Endothelial cell of umbilical vein (primary cell): ENCODE data around the gene TTC22. TPM values are rescaled to one million over a fixed set of nuclear protein-coding genes. Genes with fewer than 3 reads are reported as not detected.

ENCODE experiments used
- BruUV-seq: library from RNA; stranded (reverse); fragments of 400-500 nt; replicated peaks from 2 replicates; lab custom pipeline; 2021; lab: Mats Ljungman, UMichigan
- CTCF ChIA-PET: fragments of 300-600, 350-600 bp; sonication (Branson Sonifier 250); formaldehyde crosslinking; loops from one replicate; lab custom pipeline; 2021; ENCODE audit warnings: antibody characterized with exemption, inconsistent platforms; lab: Charles Lee
- POLR2A ChIA-PET: fragments of 300-600, 350-600 bp; sonication (Branson Sonifier 250); formaldehyde crosslinking; loops from one replicate; lab custom pipeline; 2021; ENCODE audit warnings: antibody characterized with exemption, inconsistent platforms; lab: Charles Lee
- DNase-seq: peaks from one replicate; pipeline ENCODE4 v3.0.0-alpha.2; 2011; ENCODE audit warnings: low read depth, low spot score
- FAIRE-seq: peaks from 2 replicates; lab custom pipeline; 2011; peaks lifted over from hg19 to GRCh38; lab: Jason Lieb, UNC
- H2AFZ ChIP-seq: 2 replicates; pipeline ENCODE4 v1.6.0; 2012; ENCODE audit warnings: low read depth, low read length, control low read depth, inconsistent platforms
- H3K27ac ChIP-seq: 2 replicates; pipeline ENCODE4 v1.5.1; 2011; ENCODE audit warnings: low read depth, mild to moderate bottlenecking, control low read depth, low read length, moderate library complexity; ENCODE audit not compliant: insufficient read depth
- H3K27me3 ChIP-seq, 2 experiments: 2 replicates each; pipeline versions ENCODE4 v1.6.0 to v1.6.1; 2011; ENCODE audit warnings: low read length in 2 of 2, mixed read lengths in 1 of 2; ENCODE audit not compliant: control insufficient read depth in 2 of 2, insufficient read depth in 2 of 2
- H3K36me3 ChIP-seq, 2 experiments: 2 replicates in 1 of 2; 3 replicates in 1 of 2; pipeline ENCODE4 v1.5.1; 2011; ENCODE audit warnings: low read length in 2 of 2, mild to moderate bottlenecking in 1 of 2, moderate library complexity in 1 of 2; ENCODE audit not compliant: control insufficient read depth in 2 of 2, insufficient read depth in 2 of 2; ENCODE audit errors: extremely low read depth in 1 of 2
- H3K4me1 ChIP-seq: 3 replicates; pipeline ENCODE4 v1.5.1; 2011; ENCODE audit warnings: mild to moderate bottlenecking, low read length; ENCODE audit not compliant: control insufficient read depth, insufficient read depth; ENCODE audit errors: extremely low read depth
- H3K4me2 ChIP-seq: 2 replicates; pipeline ENCODE4 v1.6.1; 2011; ENCODE audit warnings: low read length, control low read depth, mixed read lengths; ENCODE audit not compliant: insufficient read depth
- H3K4me3 ChIP-seq, 3 experiments: fragments of 200-600 bp in 1 of 3; sonication (generic), shearing (Covaris generic) in 1 of 3; replicated peaks in 1 of 3; 2 replicates each; pipeline ENCODE4 v1.5.1; 2011 to 2016; ENCODE audit warnings: control low read depth in 3 of 3, low read length in 3 of 3, mild to moderate bottlenecking in 2 of 3, inconsistent platforms in 1 of 3, low read depth in 1 of 3, moderate library complexity in 1 of 3; ENCODE audit not compliant: insufficient read depth in 1 of 3
- H3K79me2 ChIP-seq: 2 replicates; pipeline ENCODE4 v1.6.0; 2012; ENCODE audit warnings: low read length, inconsistent platforms; ENCODE audit not compliant: control insufficient read depth, insufficient read depth
- H3K9ac ChIP-seq: replicated peaks from 2 replicates; pipeline ENCODE3; 2011; ENCODE audit warnings: low read length, control low read depth; ENCODE audit not compliant: insufficient read depth; ENCODE audit errors: extremely low read depth
- H3K9me1 ChIP-seq: replicated peaks from 3 replicates; pipeline ENCODE4 v1.6.0; 2011; ENCODE audit warnings: mild to moderate bottlenecking, low read length; ENCODE audit not compliant: control insufficient read depth, insufficient read depth; ENCODE audit errors: extremely low read depth
- H3K9me3 ChIP-seq: replicated peaks from 2 replicates; pipeline ENCODE4 v1.5.1; 2012; ENCODE audit warnings: low read length, inconsistent platforms; ENCODE audit not compliant: control insufficient read depth, insufficient read depth
- H4K20me1 ChIP-seq: replicated peaks from 2 replicates; pipeline ENCODE3; 2011; ENCODE audit warnings: mild to moderate bottlenecking, low read length; ENCODE audit not compliant: control insufficient read depth, insufficient read depth; ENCODE audit errors: extremely low read depth
- EZH2 ChIP-seq: IDR thresholded peaks from 2 replicates; pipeline ENCODE4 v1.6.1; 2012; ENCODE audit warnings: borderline replicate concordance, low read depth, mild to moderate bottlenecking, moderate library complexity, low read length, inconsistent platforms; ENCODE audit not compliant: severe bottlenecking
- FOS ChIP-seq: IDR thresholded peaks from 2 replicates; pipeline ENCODE4 v1.6.1; 2011; ENCODE audit warnings: mild to moderate bottlenecking, low read length, moderate library complexity, borderline replicate concordance; ENCODE audit not compliant: insufficient read depth
- GATA2 ChIP-seq: IDR thresholded peaks from 2 replicates; pipeline ENCODE4 v1.7.0; 2011; ENCODE audit warnings: low read depth, mild to moderate bottlenecking, moderate library complexity, mixed read lengths, low read length; ENCODE audit not compliant: insufficient read length, insufficient read depth
- JUN ChIP-seq: IDR thresholded peaks from 2 replicates; pipeline ENCODE4 v1.6.1; 2011; ENCODE audit warnings: borderline replicate concordance, low read depth; ENCODE audit not compliant: insufficient read length, insufficient read depth
- MAX ChIP-seq: IDR thresholded peaks from 2 replicates; pipeline ENCODE4 v1.6.1; 2011; ENCODE audit not compliant: insufficient read depth, insufficient read length
- MYC ChIP-seq: IDR thresholded peaks from one replicate; pipeline ENCODE4 v1.6.1; 2011; ENCODE audit warnings: mild to moderate bottlenecking, low read depth, low read length
- POLR2A ChIP-seq: IDR thresholded peaks from 2 replicates; pipeline ENCODE4 v1.6.1; 2012; ENCODE audit warnings: low read depth, mild to moderate bottlenecking, control low read depth, low read length
- POLR2AphosphoS5 ChIP-seq: IDR thresholded peaks from 2 replicates; pipeline ENCODE4 v1.6.1; 2012; ENCODE audit warnings: low read depth, mild to moderate bottlenecking, control low read depth, low read length, moderate library complexity; ENCODE audit not compliant: insufficient read depth
- dilution Hi-C: fragments of 300-500 bp; cut with MboI; formaldehyde crosslinking; loops from one replicate; pipeline ENCODE4 v1.15.0; 2019; ENCODE audit warnings: low sequenced_read_pairs; ENCODE audit not compliant: extremely low pct_ligation_motif_present
- intact Hi-C: fragments of 100-400 bp; cut with micrococcal nuclease; formaldehyde crosslinking; loops from one replicate; pipeline ENCODE4 v1.10.0; 2022
- polyA plus RNA-seq, 4 experiments: library from polyadenylated mRNA; depleted of rRNA in 3 of 4; stranded (reverse) in 3 of 4; unstranded in 1 of 4; fragments of >200 nt; gene quantifications; 2 replicates each; pipeline versions ENCODE4 v1.2.1 to v1.2.3, GENCODE V29; 2011 to 2012; ENCODE audit warnings: missing spikeins in 1 of 4
- total RNA-seq: library from RNA; stranded (reverse); gene quantifications from 2 replicates; pipeline ENCODE4 v1.2.3, GENCODE V29; 2021
- TF ChIP-seq, protein P1 (sequence below), 2 donors: IDR thresholded peaks; 1 replicate in 1 of 2; 2 replicates in 1 of 2; pipeline ENCODE4 v1.5.1; 2011; ENCODE audit warnings: low read length in 2 of 2, mild to moderate bottlenecking in 2 of 2, moderate library complexity in 2 of 2, control low read depth in 1 of 2, inconsistent platforms in 1 of 2, low read depth in 1 of 2; ENCODE audit not compliant: insufficient read depth in 1 of 2; ENCODE audit errors: extremely low read depth in 1 of 2

The TTC22 gene
- total and polyA plus RNA-seq, 2 donors (not counting 3 experiments of a cell fraction or from before 2014, with no cell fraction given) = not detected

GRCh38 chr1:54805466-54805865 lies 4.3 kb upstream of the TTC22 start:
- BruUV-seq = no TSS peak
- FAIRE-seq (no peak), DNase-seq (no peak)
- no peak overlapping the region for H3K27ac ChIP-seq
- H3K36me3 ChIP-seq = no peaks in the 10 kb centered on the region
- H3K4me1 ChIP-seq = peaks cover 4% of the 10 kb centered on the region
- no peak overlapping the region for H2AFZ ChIP-seq
- H3K9me3 ChIP-seq = no peaks in the 10 kb centered on the region
- H3K27me3 ChIP-seq = peaks cover 12 to 15% of the 10 kb centered on the region in 2 experiments
- H3K4me2 ChIP-seq = no peak overlapping the region
- H4K20me1 ChIP-seq = no peaks in the 10 kb centered on the region
- H3K79me2 ChIP-seq = no peaks in the 10 kb centered on the region
- ChIA-PET POLR2A (no interaction called here), CTCF (no interaction called here)
- H3K4me3 ChIP-seq = no peak overlapping the region
- dilution Hi-C loops = no loop called here
- H3K9me1 ChIP-seq = no peaks in the 10 kb centered on the region
- TF ChIP-seq EZH2 (no peak), JUN (no peak), FOS (no peak), POLR2AphosphoS5 (no peak), MYC (no peak), POLR2A (no peak), GATA2 (no peak), MAX (no peak)
- TF ChIP-seq, protein P1, sequence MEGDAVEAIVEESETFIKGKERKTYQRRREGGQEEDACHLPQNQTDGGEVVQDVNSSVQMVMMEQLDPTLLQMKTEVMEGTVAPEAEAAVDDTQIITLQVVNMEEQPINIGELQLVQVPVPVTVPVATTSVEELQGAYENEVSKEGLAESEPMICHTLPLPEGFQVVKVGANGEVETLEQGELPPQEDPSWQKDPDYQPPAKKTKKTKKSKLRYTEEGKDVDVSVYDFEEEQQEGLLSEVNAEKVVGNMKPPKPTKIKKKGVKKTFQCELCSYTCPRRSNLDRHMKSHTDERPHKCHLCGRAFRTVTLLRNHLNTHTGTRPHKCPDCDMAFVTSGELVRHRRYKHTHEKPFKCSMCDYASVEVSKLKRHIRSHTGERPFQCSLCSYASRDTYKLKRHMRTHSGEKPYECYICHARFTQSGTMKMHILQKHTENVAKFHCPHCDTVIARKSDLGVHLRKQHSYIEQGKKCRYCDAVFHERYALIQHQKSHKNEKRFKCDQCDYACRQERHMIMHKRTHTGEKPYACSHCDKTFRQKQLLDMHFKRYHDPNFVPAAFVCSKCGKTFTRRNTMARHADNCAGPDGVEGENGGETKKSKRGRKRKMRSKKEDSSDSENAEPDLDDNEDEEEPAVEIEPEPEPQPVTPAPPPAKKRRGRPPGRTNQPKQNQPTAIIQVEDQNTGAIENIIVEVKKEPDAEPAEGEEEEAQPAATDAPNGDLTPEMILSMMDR (IDR thresholded peaks at IDR 0.05; ENCODE audit: extremely low read depth in 1 of 2, insufficient read depth in 1 of 2, low read depth in 1 of 2, low read length in 2 of 2) = no peak
- intact Hi-C loops = loop anchor here (5.0 kb wide), 1 partner anchor 733 kb away; no protein-coding TSS in a partner anchor
- H3K9ac ChIP-seq = no peak overlapping the region
